ENCODE measurements around the gene ARHGAP24. TPM values are rescaled to one million over a fixed set of nuclear protein-coding genes. Genes with fewer than 3 reads are reported as not detected.

The ARHGAP24 gene
- total RNA-seq, 1 donor from 2014 or later = 17.8 TPM

- TF ChIP-seq CTCF (IDR thresholded peaks at IDR 0.05; ENCODE audit: unreplicated experiment) = no peak
- Mint-ChIP-seq H3K27ac (no peak overlapping the region), H3K9me3 (ENCODE audit: low read depth) (no peaks in the 10 kb centered on the region), H3K4me1 (ENCODE audit: low read depth) (no peaks in the 10 kb centered on the region), H3K27me3 (no peaks in the 10 kb centered on the region), H3K4me3 (ENCODE audit: low read depth) (no peak overlapping the region), H3K36me3 (ENCODE audit: insufficient read depth) (no peaks in the 10 kb centered on the region)
- DNase-seq (ENCODE audit: low spot score, unreplicated experiment) = no peak
Observed at GRCh38 chr4:85717847-85718246, 242.9 kb downstream of the ARHGAP24 start.

- no peak overlapping the region for H3K4me3 Mint-ChIP-seq (ENCODE audit: low read depth)
- no peaks in the 10 kb centered on the region for H3K27me3 Mint-ChIP-seq
- DNase-seq (ENCODE audit: low spot score, unreplicated experiment) = no peak
- H3K27ac Mint-ChIP-seq = no peak overlapping the region
- H3K36me3 Mint-ChIP-seq (ENCODE audit: insufficient read depth) = no peaks in the 10 kb centered on the region
- no peaks in the 10 kb centered on the region for H3K4me1 Mint-ChIP-seq (ENCODE audit: low read depth)
- TF ChIP-seq CTCF (IDR thresholded peaks at IDR 0.05; ENCODE audit: unreplicated experiment) = no peak
- H3K9me3 Mint-ChIP-seq (ENCODE audit: low read depth) = no peaks in the 10 kb centered on the region
Observed at GRCh38 chr4:85720735-85721134, 245.8 kb downstream of the ARHGAP24 start.

- TF ChIP-seq CTCF (IDR thresholded peaks at IDR 0.05; ENCODE audit: unreplicated experiment) = no peak
- no peaks in the 10 kb centered on the region for H3K36me3 Mint-ChIP-seq (ENCODE audit: insufficient read depth)
- H3K4me1 Mint-ChIP-seq (ENCODE audit: low read depth) = peaks cover under 1% of the 10 kb centered on the region
- no peaks in the 10 kb centered on the region for H3K9me3 Mint-ChIP-seq (ENCODE audit: low read depth)
- H3K27ac Mint-ChIP-seq = no peak overlapping the region
- no peak for DNase-seq (ENCODE audit: low spot score, unreplicated experiment)
- H3K27me3 Mint-ChIP-seq = no peaks in the 10 kb centered on the region
- H3K4me3 Mint-ChIP-seq (ENCODE audit: low read depth) = no peak overlapping the region
Observed at GRCh38 chr4:85722401-85722800, 247.5 kb downstream of the ARHGAP24 start.

GRCh38 chr4:85722807-85723206 is 247.9 kb downstream of the ARHGAP24 start:
- Mint-ChIP-seq H3K27ac (no peak overlapping the region), H3K9me3 (ENCODE audit: low read depth) (no peaks in the 10 kb centered on the region), H3K27me3 (no peaks in the 10 kb centered on the region), H3K4me1 (ENCODE audit: low read depth) (peaks cover 4% of the 10 kb centered on the region), H3K4me3 (ENCODE audit: low read depth) (no peak overlapping the region), H3K36me3 (ENCODE audit: insufficient read depth) (no peaks in the 10 kb centered on the region)
- TF ChIP-seq CTCF (IDR thresholded peaks at IDR 0.05; ENCODE audit: unreplicated experiment) = no peak
- DNase-seq (ENCODE audit: low spot score, unreplicated experiment) = no peak

- TF ChIP-seq CTCF (IDR thresholded peaks at IDR 0.05; ENCODE audit: unreplicated experiment) = no peak
- no peak for DNase-seq (ENCODE audit: low spot score, unreplicated experiment)
- Mint-ChIP-seq H3K9me3 (ENCODE audit: low read depth) (no peaks in the 10 kb centered on the region), H3K27ac (no peak overlapping the region), H3K36me3 (ENCODE audit: insufficient read depth) (no peaks in the 10 kb centered on the region), H3K4me1 (ENCODE audit: low read depth) (peaks cover 5% of the 10 kb centered on the region), H3K4me3 (ENCODE audit: low read depth) (no peak overlapping the region), H3K27me3 (no peaks in the 10 kb centered on the region)
Observed at GRCh38 chr4:85724791-85725563, 250.0 kb downstream of the ARHGAP24 start.

All from progenitor cell of endocrine pancreas (in vitro differentiated cells).